SW 1271 (cell line): ENCODE data around the gene GPR55.

Experiments
- DNase-seq, 2 experiments: peaks; one replicate each; lab custom pipeline; 2025; lab: John Stamatoyannopoulos, UW

The GPR55 gene

DNA sequence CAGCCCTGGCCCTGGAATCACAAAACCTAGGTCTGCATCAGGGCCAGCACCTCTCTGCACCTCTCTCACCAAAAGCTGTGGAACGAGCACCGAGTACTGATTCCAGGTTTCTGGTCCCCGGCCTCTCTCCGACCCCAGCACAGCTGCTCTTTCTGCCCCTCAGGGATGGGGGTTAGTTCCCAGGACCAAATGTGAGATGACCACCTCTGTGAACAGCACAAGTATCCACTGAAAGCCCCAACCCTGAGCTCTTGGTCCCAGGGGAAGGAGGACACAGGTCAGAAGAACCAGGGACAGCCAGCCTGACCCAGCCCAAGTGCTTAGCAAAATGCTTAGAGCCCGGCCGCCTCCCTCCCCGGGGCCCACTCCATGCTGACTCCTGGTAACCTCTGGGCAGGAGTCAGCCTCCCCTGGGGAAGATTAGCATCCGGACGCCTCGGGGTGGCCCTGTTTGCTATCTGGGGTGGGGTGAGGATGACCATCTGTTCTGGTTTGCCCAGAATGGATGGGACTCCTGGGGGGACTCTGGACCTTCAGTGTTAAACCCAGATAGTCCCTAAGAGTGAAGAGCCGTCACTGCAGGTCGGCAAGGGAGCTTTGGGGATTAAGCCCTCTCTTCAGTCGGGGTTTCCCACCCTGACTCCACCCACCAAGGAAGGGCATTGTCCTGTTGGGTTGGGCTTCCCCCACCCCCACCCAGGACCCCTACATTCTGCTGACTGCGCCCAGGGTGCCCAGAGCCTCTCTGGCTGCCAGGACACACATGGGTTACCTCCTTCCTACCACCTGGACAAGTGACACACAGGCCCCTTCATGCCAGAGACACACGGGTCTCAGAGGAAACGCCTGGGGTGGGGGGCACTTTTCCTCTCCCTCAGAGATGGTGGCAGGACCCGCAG is 9.4 kb upstream of the GPR55 start:
- DNase-seq: no peak

DNA sequence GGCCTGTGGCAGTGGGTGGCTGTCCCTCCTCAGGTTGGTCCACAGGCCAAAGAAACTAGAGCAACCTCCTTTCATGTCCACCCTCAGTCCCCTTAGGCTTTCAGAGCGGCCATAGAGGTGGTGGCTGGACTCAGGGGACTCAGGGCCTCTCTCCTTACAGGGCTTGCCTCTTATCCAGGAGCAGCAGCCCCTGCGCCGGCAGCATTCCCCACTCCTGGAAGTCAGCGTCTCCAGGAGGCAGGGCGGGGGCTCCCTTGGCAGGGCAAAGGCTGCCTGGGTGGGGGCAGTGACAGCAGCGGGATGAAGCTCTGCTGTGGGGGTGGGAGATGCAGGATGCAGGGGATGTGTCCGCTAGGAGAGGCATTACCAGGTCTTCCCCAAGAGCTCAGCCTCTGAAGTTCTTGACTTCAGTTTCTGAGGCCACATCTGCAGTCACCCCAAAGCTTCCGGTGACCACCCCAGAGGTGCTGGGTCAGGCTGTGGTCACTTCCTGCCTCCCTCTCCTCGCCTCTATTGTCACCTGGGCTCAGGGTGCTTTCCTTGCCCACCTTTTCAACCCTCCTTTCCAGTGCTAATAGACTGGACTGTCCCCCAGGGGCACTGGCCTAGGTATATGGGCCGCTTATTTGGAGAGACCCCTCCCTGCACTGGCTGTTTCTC is 8.6 kb upstream of the GPR55 start:
- DNase-seq: no peak

DNA sequence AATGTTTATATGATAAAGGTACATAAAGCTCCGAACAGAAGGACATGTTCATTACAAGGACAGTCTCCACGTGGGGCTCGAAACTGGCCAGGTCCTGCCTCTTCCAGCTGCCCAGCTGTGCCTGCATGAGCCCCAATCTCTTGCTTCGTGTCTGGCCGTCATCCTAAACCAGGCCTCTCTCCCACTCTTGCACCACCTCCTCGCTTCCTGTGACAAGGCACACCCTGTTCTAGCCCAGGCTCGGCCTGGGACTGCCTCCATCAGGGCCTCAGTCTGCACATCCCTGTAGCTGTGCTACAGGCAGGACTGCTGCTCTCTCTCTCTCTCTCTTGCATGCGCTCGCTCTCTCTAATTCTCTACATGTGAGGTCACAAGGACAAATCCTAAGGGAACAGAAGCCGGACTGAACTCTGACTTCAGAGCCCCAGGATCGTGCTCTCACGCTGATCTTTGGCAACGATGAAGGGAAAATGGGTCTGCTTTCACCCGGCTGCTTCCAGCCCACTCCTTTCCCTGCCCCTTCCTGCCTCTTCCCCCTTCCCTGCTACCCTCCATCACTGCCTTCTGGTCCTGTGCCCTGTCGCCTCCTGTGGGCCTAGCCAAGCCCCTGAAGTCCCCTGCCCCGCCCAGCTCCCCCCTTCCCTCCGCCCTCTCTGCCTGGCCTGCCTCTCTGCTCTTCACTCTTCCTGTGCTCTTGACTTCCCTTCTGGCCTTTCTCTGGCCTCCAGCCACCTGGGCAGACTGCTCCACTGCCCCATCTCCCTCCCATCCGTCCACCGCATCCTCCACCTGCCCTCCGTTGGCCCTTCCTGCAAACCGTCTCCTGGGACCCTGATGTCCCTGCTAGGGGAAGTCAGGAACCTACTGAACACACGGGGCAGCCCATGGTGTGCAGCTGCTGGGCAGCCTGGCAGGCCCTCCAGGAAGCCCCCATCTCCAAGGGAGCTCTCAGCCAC is 7.8 kb upstream of the GPR55 start:
- no peak for DNase-seq

DNA sequence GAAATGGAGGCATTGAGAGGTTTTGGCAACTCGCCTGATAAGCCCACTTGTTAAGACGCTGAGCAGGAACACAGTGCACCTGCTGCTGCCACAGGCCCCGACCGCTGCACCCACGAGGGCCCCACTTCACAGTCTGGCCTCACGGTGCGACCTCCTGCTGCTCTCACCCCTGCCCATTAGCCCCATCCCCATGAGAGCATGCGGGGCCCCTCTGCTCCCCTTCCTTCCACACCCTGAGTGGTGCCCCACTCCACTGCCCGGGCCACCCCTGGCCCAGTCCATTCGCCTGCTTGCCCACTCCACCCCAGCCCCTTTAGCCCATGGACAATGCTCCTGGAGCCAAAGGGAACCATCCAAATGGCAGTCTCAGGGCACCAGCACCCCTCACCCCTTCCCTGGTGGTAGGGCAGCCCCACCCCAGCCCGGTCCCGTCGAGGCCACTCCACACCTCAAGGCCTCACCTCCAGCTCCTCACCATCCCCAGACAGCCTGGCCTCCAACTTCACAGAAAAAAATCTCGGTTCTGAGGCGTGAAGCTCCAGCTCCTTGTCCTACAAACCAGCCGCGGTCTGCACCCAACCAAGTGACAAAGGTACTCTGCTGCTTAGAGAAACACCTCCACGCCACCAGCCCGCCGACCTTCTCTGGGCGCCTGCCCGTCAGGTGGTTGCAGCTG is 6.7 kb upstream of the GPR55 start:
- DNase-seq: no peak

DNA sequence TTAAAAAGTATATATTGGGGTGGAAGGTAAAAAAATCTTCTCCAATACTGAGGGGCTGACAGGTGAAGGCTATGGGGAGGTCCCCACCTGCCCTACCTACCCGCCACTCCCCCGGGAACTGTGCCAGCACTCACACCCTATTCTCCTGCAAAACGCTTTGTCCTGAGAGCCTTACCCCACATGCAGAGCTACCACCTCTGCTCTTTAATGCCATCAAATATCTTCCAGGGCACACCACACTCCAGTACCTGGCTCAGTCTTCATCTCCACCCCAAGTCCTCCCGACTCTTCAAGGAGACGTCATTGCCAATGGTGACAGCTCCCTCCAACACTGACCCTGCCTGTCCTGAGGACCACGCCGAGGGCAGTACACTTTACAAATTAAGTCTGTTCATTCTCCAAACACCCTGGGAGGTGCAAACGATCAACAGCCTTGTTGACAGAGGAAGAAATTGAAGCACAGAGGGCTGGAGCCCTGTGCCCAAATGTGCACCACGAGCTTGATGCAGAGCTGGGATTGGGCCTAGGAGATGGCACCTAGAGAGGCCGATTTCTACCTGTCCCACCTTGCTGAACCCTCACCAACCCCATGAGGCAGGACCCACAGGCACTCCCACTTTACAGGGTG is 6.0 kb upstream of the GPR55 start:
- no peak for DNase-seq

DNA sequence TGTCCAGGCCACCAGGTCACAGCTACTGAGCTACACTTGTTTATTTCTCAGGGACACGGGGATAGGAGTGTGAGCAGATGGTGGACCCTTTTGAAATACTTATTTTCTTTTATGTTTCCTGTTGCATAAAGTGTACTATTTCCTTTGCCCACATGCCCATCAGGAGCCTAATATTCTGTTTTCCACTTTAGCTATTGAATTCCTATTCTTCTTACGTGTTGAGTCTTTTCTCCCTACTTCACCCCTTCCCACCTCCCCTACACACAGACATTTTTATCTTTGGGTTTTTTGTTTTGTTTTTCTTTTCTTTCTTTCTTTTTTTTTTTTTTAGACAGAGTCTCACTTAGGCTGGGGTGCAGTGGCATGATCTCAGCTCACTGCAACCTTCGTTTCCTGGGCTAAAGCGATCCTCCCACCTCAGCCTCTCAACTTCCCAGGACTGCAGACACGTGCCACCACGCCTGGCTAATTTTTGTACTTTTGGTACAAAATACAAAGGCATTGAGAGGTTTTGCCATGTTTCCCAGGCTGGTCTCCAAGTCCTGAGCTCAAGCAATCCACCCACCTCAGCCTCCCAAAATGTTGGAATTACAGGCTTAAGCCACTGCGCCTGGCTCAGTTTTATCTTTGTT is 5.2 kb upstream of the GPR55 start:
- DNase-seq: no peak

DNA sequence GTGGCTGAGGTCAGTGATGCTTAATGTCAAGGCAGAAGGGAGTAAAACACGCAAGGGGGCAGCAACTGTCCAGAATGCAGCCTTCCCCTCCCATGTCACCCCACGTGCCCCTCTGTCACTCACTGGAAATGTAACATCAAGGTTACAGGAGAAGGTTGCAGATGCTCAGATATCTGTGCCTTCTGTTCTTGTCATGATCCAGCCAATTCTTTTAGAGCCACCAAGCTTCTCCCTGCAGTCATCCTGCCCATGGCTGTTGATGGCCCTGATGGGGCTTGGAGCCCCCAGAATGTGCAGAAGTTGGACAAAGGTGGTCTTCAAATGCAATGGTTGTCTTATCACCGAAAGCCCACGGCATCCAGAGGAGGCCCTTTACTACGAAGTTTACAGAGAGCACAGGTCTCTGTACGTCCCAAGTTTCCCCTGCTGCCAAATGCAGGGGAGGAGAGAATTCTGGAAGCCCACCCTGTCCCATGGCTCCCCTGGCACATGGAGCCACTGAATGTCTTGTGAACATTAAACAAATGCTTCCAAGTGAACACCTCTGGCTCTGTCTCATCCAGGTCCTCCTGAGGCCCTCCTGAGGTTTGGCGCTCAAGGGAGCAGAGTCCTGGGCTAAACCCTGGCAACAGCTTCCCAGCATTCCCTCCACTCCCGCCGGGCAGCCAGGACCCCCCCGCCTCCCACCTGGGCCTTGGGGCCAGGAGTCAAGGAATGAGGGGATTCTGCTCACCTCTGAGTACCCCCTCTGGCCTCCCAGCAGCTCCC is 4.5 kb upstream of the GPR55 start:
- DNase-seq: no peak

DNA sequence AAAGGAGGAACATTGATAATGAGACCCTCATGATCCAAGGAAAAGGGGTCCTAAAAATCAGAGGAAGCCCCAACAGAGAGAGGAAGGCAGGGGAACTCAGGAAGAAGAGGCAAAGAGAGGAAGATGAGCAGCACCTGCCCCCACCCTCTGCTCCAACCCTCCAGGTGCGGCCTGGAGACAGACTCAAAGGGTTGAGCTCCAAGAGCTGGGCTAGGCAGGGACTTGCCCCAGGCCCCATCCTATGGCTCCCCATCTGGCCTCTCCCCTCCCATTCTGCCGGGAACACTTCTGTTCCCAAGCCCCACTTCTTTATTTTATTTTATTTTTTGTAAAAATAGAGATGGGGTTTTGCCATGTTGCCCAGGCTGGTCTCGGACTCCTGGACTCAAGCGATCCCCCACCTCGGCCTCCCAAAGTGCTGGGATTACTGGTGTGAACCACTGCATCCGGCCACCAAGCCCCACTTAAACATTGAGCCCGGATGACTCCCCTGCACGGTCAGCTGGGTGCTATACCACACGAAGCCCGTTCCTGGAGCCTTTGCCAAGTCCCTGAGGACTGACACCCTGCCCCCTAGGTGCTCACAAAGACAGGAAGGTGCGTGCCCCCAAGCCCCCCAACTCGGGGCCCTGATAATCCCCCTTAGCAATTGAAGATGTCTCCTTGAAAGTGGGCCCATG is 3.8 kb upstream of the GPR55 start:
- no peak for DNase-seq

DNA sequence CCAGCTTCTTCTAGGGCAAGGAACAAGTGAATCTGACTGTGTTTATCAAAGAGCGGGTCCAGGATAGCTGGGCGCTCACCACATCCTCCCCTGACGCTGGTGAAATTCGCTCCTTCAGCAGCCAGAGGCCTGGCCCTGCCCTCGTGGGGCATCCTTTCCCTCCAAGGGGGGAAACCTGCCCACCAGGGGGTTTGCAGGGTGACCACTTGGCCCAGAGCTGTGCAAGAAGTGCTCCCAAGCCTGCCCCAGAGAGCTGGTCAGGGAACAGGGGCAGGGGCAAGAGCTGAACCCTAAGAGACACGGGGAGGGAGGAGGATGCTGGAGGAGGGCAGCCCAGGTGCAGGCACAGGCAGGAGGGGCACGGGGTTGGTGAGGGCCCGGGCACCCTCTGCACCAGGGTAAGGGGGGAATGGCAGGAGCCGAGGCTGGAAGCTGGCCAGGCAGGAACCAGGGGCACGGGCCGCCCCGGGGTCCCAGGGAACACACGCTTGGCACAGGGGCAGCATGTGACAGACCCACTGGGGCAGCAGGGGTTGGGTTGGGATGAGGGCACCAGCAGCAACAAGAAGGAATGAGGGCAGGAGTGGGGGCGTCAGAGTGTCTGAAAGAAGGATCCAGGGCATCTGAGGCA is 2.8 kb upstream of the GPR55 start:
- no peak for DNase-seq

DNA sequence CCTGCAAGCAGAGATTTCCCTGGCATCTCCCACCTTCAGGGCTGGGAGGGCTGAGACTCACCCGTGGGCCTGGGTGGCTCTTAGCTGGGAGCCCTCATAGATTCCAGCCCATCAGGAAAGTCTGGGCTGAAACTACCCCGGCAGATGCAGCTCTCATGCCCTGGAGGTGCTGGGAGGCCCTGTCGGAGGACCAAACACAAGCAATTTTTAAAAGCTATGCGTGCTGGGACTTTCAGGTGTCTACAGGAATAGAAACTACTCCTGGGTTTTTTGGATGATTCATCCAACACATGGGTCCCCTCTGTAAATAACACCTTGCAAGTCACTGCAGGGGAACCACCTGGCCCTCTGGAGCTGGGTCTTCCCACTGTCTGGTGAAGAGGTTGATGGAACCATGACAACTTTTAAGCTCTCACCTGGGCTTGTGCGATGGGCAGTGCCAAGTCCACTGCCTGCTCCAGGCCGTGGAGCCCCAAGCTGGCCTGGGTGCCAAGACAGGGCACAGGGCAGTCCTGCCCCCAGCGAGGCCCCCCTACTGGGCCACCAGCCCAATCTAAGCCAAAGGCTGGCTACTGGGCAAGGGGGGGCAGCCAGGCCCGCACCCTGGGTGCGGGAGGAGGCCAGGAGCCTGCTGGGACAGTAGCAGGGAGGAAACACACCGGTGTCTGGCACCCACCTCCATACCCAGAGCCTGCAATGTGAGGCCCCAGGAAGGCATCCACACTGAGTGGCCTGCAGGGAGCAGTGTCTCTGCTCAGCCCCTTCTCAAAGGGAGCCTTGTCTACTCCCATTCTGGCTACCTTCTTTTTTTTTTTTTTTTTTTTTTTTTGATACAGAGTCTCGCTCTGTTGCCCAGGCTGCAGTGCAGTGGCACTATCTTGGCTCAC is 1.1 kb upstream of the GPR55 start:
- DNase-seq: no peak

DNA sequence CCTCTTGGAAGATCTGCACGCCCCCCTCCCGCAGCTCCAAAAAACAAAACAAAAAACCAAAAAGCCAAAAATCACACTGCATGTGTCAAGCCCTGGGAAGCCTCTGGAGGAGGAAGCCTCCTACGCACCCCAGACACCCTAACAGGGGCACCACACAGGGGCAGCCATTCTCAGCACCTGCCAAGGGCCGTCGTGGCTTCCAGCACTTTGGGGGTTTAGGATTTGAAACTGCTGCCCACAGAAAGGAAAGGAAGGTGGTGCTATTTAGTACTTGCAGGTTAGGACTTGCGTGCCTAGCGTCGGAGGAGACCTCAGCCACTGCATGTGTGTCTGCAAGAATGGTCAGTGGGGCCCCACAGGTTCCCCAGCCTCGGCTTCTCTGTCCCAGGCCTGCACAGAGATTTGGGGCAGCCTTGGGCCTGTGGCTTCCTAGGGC is 419 bp upstream of the GPR55 start:
- no peak for DNase-seq

DNA sequence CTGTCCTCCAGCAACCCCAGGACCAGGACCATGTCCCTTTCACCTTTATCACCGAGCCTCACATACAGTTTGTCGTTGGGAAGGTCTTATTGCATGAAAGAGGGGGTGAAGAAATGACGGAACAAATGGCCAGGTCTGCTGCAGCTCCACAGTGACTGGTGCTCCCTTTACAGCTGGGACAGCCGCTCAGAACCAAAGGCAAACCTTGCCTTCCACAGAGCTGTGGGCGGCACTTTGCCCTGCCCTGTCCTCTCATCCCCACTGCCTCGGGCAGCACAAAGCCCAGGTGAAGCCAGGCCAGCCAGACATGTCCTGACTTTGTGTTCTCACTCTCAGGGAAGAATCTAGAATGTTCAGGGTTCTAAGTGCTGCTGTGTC is 961 bp downstream of the GPR55 start:
- DNase-seq: no peak

DNA sequence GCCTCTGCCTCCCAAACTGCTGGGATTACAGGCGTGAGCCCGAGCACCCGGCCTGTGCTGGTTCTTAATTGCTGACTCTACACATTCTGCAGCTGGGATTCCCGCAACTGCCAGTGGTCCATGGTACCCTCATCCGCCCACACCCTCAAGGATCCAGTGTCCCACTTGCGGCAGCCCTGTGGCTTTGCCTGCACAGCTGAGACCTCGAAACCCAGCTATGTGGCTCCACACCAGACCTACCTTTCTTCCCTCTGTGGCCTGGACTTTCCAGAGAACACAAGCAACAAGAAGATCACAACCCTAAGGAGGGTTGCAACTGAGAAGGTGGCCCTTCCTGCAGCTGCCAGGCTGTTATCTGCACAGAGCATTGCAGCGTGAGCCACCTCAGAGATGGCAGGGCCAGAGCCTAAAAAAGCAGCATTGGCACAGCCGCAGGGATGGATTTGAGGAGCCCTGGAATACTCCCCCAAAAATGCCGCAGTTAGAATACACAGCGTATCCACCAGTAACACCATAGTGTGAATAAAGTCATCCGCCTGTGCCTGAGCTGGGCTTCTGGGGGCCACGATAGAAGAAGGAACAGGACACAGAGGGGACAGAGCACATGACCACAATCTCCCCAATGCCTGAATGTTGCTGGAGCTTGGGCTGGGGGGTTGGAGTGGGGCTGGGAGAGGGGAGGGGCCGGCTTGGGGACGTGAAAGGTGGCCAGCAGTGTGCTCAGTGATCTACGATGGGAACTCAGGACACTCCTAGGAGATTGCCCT is 1.9 kb downstream of the GPR55 start:
- no peak for DNase-seq

DNA sequence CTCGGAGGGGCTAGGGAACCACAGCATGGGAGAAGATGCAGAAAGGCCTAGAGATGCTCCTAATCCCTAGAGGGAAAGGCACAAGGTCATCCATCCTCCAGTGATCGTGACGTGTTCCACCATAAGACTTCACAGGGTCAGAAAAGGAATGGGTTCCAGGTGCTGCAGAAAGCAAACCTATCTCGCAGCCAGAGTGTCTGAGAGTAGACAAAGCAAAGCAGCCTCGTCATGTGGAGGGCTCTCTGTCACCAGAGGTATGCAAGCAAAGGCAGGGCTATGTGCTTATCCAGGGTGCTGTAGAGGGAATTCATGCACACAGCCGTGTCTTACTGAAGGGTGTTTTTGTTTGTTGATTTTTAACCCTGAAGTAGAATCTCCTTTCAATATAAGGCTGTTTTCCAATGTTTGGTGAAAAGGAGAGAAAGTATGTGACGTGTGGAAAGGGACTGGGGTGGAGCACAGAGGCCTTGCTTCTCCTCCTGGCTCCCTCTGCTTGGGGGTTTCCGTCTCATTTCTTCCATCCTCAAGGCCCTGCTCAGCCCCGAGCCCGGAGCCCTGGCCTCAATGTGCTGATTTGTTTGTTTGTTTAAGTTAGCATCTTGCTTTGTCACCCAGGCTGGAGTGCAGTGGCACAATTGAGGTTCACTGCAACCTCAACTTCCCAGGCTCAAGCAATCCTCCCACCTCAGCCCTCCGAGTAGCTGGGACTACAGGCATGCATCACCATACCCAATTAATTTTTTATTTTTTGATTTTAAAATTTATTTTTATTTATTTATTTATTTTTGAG is 3.0 kb downstream of the GPR55 start:
- no peak for DNase-seq

DNA sequence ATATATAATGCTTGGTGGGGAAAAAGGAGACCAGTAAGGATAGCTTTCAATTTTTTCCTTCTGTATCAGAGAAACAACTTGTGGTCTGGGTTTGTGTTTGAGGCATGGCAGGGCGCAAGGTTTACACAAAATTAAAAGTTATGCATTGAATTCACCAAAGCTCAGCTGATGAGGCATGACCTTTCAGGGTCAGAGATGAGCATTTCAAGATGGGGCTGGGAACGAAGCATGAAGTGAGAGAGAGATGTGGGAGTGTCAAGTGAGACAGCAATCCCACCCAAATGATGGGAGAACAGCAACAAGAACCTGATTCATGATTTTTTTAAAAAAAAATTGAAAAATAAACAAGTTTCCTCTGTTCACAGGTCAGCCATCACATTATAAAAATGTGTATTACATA is 4.9 kb downstream of the GPR55 start:
- DNase-seq: no peak

DNA sequence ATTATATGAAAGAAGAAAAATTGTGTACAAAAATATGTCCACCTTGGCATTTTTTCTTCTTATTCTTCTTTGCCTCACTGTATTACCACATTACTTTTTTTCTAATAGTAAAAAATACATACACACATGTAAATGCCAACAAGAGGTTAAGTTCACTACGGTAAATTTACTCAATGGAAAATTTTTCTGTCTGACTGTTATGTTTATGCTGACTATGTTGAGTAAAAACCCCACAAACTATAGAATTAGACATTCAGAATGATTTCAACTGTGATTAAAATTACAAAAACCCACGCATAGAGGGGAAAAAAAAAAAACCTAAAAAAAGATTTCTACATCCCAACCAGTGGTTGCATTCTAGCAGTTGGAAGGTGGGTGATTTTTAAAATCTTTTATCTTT is 5.4 kb downstream of the GPR55 start:
- DNase-seq: no peak
